Thyroid gland (tissue), 4 donors: ENCODE data around the gene MAST4. TPM values are rescaled to one million over a fixed set of nuclear protein-coding genes. Genes with fewer than 3 reads are reported as not detected.

Experiments used
- DNase-seq, 2 donors: peaks; one replicate each; pipeline ENCODE4 v3.0.0-alpha.2; 2019
- H3K27ac ChIP-seq, 3 donors: fragments of 200-600 bp; sonication (generic); 1 replicate in 2 of 3; 2 replicates in 1 of 3; pipeline ENCODE4 v1.5.1; 2016 to 2019; ENCODE audit warnings: mild to moderate bottlenecking in 1 of 3, moderate library complexity in 1 of 3
- H3K27me3 ChIP-seq: fragments of 200-600 bp; sonication (generic); one replicate; pipeline ENCODE4 v1.5.1; 2019
- H3K36me3 ChIP-seq, 2 donors: fragments of 200-600 bp; sonication (generic); one replicate each; pipeline ENCODE4 v1.5.1; 2016 to 2019
- H3K4me1 ChIP-seq, 2 donors: fragments of 200-600 bp; sonication (generic); one replicate each; pipeline ENCODE4 v1.5.1; 2017 to 2019
- H3K4me3 ChIP-seq, 3 donors: fragments of 200-600 bp; sonication (generic); replicated peaks in 1 of 3; 1 replicate in 2 of 3; 2 replicates in 1 of 3; pipeline ENCODE4 v1.5.1; 2016; ENCODE audit warnings: mild to moderate bottlenecking in 1 of 3
- H3K9me3 ChIP-seq: fragments of 200-600 bp; sonication (generic); one replicate; pipeline ENCODE4 v1.5.1; 2017
- POLR2A ChIP-seq, 2 donors: fragments of 450-650 bp; IDR thresholded peaks; one replicate each; pipeline ENCODE4 v1.6.1; 2017; ENCODE audit warnings: antibody characterized with exemption in 2 of 2, mild to moderate bottlenecking in 2 of 2, moderate library complexity in 1 of 2
- WGBS, 2 donors: methylation state at CpG; one replicate each; pipeline ENCODE4 v1.1.5; 2017; 5-methylcytosine and 5-hydroxymethylcytosine counted together
- intact Hi-C: fragments of 100-400 bp; cut with DNase I; formaldehyde crosslinking; loops from one replicate; pipeline ENCODE4 v1.15.1; 2023
- total RNA-seq, 4 donors: library from RNA; depleted of rRNA; stranded (reverse); fragments of >200 nt; gene quantifications; one replicate each; pipeline ENCODE4 v1.2.3, GENCODE V29; 2016
- TF ChIP-seq, protein P1 (sequence below), 6 experiments: fragments of 200-600 bp in 3 of 6; fragments of 450-650 bp in 3 of 6; sonication (generic) in 3 of 6; IDR thresholded peaks; one replicate each; pipeline ENCODE4 v1.5.1; 2016 to 2019; ENCODE audit warnings: antibody characterized with exemption in 6 of 6, mild to moderate bottlenecking in 2 of 6, inconsistent platforms in 1 of 6, moderate library complexity in 1 of 6

The MAST4 gene
- total RNA-seq, 4 donors from 2014 or later: 20.2 to 38.3 (median 24.4) TPM

DNA sequence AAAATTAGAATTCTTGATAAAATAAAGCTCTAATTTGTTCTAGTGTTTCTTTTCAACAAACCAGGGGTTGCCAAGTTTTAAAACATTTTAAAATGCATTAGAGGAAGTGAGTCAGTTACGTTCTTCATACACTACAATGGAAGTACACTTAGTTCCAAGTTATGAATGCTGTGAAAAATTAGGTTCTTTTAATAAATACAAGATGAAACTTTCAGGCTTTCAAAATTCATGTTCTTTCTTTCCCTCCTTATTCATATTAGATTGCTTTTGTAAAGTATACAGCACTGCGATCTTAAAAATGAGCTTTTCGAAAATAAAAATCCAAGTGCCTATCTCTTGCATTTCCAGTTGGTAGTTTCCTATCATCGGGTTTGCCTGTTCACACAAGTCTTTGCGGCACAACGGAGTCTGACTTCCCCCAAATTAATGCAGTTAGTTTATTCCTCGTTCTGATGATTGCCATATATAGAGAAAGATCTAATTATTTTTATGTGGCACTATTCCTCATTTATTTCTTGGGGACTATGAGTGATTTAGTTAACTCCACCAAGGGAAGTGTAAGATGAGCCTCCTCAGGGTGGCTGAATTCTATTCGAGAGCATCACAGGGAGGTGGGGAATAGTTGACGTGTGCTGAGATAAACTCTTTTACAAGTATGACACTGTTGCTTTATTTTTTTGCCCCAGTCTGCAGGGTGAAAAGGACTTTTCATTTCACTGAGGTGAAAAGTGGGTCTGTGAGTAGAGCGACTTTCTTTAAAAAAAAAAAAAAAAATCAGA lies 362.2 kb downstream of the MAST4 start:
- peak overlapping the region in 2 of 3 donors; percentile 15 to 78 for H3K27ac ChIP-seq
- intact Hi-C loops: no loop called here

DNA sequence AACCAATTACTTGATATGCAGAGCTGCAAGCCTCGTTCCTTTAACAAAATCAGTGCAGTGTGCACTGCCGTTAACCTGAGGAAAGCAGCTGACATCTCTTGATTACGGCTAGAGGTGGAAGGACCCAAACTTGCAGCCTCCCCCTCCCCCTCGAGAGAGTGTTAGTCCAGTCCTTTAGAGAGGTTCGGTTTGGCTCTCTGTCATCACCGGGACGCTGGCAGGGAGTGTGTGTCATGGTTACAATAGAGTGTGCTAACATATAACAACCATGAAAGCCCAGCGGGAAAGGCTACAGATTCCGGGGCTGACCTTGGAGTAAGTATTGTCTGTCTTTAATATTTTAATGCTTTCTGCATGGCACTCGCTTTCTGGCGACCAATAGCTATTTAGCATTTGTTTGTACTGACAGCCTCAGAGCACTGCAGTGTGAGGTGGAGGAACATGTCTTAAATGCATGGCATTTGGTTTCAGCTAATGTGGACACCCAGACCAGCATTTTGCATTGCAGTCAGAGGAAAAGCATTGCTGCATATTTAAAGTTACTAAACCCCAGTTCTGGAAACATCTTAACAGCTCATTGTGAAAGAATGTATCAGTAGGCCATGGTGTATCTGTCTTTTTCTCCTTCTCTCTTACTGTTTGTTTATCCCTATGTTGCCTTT lies 362.9 kb downstream of the MAST4 start:
- Histone ChIP-seq H3K36me3 (no peaks in the 10 kb centered on the region), H3K27ac (peak overlapping the region in 2 of 3 donors; percentile 15 to 78), H3K4me3 (peak overlapping the region in 2 of 3 donors; percentile 18 to 22), H3K27me3 (no peaks in the 10 kb centered on the region), H3K9me3 (no peaks in the 10 kb centered on the region), H3K4me1 (peaks cover 17 to 19% of the 10 kb centered on the region in 2 donors)
- intact Hi-C loops: no loop called here
- DNase-seq: peak; percentile 74 to 77
- 19 to 29% methylated on average over 11 of the region's 11 CpGs for WGBS, 2 donors
- no peak for TF ChIP-seq POLR2A (IDR thresholded peaks at IDR 0.05)
- TF ChIP-seq, protein P1, sequence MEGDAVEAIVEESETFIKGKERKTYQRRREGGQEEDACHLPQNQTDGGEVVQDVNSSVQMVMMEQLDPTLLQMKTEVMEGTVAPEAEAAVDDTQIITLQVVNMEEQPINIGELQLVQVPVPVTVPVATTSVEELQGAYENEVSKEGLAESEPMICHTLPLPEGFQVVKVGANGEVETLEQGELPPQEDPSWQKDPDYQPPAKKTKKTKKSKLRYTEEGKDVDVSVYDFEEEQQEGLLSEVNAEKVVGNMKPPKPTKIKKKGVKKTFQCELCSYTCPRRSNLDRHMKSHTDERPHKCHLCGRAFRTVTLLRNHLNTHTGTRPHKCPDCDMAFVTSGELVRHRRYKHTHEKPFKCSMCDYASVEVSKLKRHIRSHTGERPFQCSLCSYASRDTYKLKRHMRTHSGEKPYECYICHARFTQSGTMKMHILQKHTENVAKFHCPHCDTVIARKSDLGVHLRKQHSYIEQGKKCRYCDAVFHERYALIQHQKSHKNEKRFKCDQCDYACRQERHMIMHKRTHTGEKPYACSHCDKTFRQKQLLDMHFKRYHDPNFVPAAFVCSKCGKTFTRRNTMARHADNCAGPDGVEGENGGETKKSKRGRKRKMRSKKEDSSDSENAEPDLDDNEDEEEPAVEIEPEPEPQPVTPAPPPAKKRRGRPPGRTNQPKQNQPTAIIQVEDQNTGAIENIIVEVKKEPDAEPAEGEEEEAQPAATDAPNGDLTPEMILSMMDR (IDR thresholded peaks at IDR 0.05): no peak

More for the DNA sequence above, 362.2 kb downstream of the MAST4 start:
- 56 to 58% methylated on average over 10 of the region's 10 CpGs for WGBS, 2 donors
- TF ChIP-seq, protein P1 (IDR thresholded peaks at IDR 0.05): no peak
- no peak for TF ChIP-seq POLR2A (IDR thresholded peaks at IDR 0.05)
- Histone ChIP-seq H3K9me3 (no peaks in the 10 kb centered on the region), H3K36me3 (no peaks in the 10 kb centered on the region), H3K27me3 (no peaks in the 10 kb centered on the region), H3K4me3 (peak overlapping the region in 2 of 3 donors; percentile 18 to 22), H3K4me1 (peaks cover 17 to 19% of the 10 kb centered on the region in 2 donors)
- no peak for DNase-seq

DNA sequence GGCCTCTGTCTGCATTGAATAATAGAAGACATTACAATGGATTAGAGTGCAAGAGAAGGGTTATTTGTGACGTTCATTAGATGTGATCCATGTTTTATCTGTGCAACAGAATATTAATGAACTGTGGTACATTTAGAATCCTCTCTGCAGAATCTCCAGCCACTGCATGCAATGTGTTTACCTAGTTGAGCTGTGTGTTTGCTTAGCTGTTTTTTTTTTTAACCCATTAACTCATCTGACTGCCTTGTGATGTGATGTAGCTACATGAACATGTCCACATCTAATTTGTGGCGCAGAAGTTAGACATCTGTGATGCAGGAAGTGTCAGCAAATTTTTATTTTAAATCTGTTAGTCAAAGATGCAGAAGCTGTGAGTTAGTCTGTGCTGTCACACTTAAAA lies 363.5 kb downstream of the MAST4 start:
- no peaks in the 10 kb centered on the region for H3K9me3 ChIP-seq
- WGBS, 2 donors: 51 to 54% methylated on average over 2 of the region's 2 CpGs
- TF ChIP-seq, protein P1 (IDR thresholded peaks at IDR 0.05): no peak
- no peak for TF ChIP-seq POLR2A (IDR thresholded peaks at IDR 0.05)
- peaks cover 17 to 19% of the 10 kb centered on the region in 2 donors for H3K4me1 ChIP-seq
- H3K27ac ChIP-seq: peak overlapping the region in 2 of 3 donors; percentile 15 to 78
- no peaks in the 10 kb centered on the region for H3K36me3 ChIP-seq
- intact Hi-C loops: no loop called here
- DNase-seq: no peak
- no peak overlapping the region for H3K4me3 ChIP-seq
- no peaks in the 10 kb centered on the region for H3K27me3 ChIP-seq

DNA sequence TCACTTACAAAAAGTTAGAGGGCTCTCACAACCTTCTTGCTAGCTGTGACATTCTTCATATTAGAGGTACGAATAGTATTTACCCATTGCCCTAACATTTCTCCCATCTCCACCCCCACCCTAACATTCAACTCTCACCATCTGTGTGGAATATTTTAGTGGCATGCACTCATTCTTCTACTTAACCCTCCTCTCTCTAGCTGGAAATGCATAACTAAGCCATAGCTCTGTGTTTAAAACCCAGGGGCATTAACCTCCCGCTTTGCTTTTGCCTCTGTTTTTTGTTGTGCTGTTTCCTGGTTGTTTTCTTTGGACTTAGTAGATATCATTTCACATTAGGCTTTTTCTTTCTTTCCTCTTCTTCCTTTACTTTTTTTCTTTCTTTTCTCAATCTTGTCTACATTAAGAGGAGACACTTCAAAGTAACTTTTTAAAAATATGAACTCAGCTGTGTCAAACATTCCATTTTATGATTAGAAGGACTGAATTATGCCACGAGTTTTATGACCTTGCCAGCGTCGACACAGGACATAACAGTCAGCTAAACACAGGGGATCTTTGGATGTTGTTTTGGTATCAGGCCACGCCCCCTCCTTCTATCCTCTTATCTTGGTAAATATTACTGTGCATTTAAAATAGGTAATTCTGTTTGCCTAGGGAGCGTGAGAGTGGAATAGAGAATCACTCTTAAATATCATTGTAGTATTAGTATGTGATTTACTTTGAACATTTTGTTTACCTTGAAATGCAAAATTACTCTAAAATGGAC lies 364.4 kb downstream of the MAST4 start:
- 31 to 38% methylated on average over 7 of the region's 7 CpGs for WGBS, 2 donors
- Histone ChIP-seq H3K9me3 (no peaks in the 10 kb centered on the region), H3K27me3 (no peaks in the 10 kb centered on the region), H3K4me3 (no peak overlapping the region), H3K4me1 (peaks cover 17 to 19% of the 10 kb centered on the region in 2 donors), H3K36me3 (no peaks in the 10 kb centered on the region), H3K27ac (peak overlapping the region in 2 of 3 donors; percentile 5 to 6)
- intact Hi-C loops: no loop called here
- peak in 1 of 2 donors; percentile 25 for DNase-seq
- no peak for TF ChIP-seq POLR2A (IDR thresholded peaks at IDR 0.05)
- TF ChIP-seq, protein P1 (IDR thresholded peaks at IDR 0.05): no peak
